ENCODE data around the gene MTHFD1.

Gene MTHFD1

DNA sequence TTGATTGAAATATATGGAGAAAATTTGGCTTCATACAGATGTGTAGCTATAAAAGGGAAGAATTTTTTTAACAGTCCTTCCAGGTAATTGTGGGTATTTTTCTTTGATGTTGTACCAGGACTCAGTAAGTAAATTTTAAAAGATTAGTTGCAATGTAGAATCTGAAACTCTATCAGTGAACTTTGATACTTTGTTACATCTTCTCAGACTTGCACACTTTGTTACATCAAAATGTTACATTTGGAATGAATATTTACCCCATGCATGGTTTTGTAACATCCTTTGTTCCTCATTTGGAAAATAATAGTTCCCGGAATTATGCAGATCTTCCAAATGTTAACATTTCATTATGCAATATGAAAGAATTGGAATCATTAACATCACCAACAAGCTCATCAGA, 13.8 kb downstream of the MTHFD1 start:
- CTCF ChIA-PET, result interaction anchor here (1.2 to 7.4 kb wide), 4 partner anchors 11 to 109 kb away, joined by 3 to 48 read pairs (median 5); partner anchors contain the start of gene MTHFD1
- TF ChIP-seq, protein P1, sequence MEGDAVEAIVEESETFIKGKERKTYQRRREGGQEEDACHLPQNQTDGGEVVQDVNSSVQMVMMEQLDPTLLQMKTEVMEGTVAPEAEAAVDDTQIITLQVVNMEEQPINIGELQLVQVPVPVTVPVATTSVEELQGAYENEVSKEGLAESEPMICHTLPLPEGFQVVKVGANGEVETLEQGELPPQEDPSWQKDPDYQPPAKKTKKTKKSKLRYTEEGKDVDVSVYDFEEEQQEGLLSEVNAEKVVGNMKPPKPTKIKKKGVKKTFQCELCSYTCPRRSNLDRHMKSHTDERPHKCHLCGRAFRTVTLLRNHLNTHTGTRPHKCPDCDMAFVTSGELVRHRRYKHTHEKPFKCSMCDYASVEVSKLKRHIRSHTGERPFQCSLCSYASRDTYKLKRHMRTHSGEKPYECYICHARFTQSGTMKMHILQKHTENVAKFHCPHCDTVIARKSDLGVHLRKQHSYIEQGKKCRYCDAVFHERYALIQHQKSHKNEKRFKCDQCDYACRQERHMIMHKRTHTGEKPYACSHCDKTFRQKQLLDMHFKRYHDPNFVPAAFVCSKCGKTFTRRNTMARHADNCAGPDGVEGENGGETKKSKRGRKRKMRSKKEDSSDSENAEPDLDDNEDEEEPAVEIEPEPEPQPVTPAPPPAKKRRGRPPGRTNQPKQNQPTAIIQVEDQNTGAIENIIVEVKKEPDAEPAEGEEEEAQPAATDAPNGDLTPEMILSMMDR (IDR thresholded peaks at IDR 0.05; ENCODE audit: control extremely low read depth, extremely low read depth, low read depth, missing control alignments), result no peak
- POLR2A ChIA-PET, result no interaction called here
- no peak for DNase-seq (ENCODE audit: extremely low spot score)

GRCh38 chr14:64405295-64405694, 17.1 kb downstream of the MTHFD1 start:
- DNase-seq (ENCODE audit: extremely low spot score), result no peak
- TF ChIP-seq, protein P1 (IDR thresholded peaks at IDR 0.05; ENCODE audit: control extremely low read depth, extremely low read depth, low read depth, missing control alignments), result no peak
- CTCF ChIA-PET, result interaction anchor here (0.9 to 7.4 kb wide), 5 partner anchors 9 to 86 kb away, joined by 3 to 48 read pairs (median 4); partner anchors contain the start of gene MTHFD1
- POLR2A ChIA-PET, result no interaction called here

DNA sequence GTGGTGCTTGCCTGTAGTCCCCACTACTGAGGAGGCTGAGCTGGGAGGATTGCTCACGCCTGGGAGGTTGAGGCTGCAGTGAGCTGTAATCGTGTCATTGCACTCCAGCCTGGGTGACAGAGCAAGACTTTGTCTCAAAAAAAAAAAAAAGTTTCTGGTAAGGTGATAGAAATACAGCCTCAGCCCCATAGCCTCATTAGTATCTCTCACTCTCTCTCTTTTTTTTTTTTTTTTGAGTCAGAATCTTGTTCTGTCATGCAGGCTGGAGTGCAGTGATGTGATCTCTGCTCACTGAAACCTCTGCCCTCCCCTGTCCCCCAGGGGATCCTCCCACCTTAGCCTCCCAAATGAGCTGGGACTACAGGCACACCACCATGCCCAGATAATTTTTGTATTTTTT, 19.2 kb downstream of the MTHFD1 start:
- DNase-seq (ENCODE audit: extremely low spot score), result no peak
- ChIA-PET POLR2A (no interaction called here), CTCF (interaction anchor here (1.4 to 7.4 kb wide), 2 partner anchors 17 to 23 kb away, joined by 3 to 48 read pairs; partner anchors contain the start of gene MTHFD1)
- TF ChIP-seq, protein P1 (IDR thresholded peaks at IDR 0.05; ENCODE audit: control extremely low read depth, extremely low read depth, low read depth, missing control alignments), result no peak

- POLR2A ChIA-PET, result no interaction called here
- TF ChIP-seq, protein P1 (IDR thresholded peaks at IDR 0.05; ENCODE audit: control extremely low read depth, extremely low read depth, low read depth, missing control alignments), result no peak
- CTCF ChIA-PET, result no interaction called here
- peak; percentile 50 for DNase-seq (ENCODE audit: extremely low spot score)
Observed at GRCh38 chr14:64409126-64409920, 21.2 kb downstream of the MTHFD1 start.

DNA sequence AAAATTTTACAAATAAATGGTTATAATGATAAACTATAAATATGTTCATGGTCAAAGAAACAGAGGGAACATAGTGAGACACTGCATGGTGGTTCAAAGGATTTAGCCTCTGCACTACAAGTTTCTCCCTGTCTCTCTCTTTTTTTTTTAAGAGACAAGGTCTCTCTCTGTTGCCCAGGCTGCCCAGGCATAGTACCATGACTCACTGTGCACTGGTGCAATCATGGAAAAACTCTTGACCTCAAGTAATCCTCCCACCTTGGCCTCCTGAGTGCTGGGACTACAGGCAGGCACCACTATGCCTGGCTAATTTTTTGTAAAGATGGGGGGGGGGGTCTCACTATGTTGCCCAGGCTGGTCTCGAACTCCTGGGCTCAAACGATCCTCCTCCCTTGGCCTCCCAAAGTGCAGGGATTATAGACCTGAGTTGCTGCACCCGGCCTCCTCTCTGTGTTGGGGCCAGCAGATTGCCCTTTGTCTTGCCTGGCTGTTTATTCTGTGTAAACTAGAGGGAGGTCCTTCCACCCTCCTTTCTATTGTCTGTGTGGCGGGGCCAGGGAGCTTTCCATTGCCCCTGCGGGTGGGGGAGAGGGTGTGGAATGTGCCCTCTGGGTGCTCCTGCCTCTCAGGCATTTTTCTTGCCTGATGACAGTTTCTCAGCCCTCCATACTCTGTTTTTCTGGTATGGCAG, 22.1 kb downstream of the MTHFD1 start:
- DNase-seq (ENCODE audit: extremely low spot score), result no peak
- ChIA-PET CTCF (interaction anchor here (16.2 kb wide), 1 partner anchor 23 kb away, joined by 205 read pairs; no protein-coding TSS in a partner anchor), POLR2A (no interaction called here)
- TF ChIP-seq, protein P1 (IDR thresholded peaks at IDR 0.05; ENCODE audit: control extremely low read depth, extremely low read depth, low read depth, missing control alignments), result no peak

- ChIA-PET POLR2A (no interaction called here), CTCF (interaction anchor here (16.2 kb wide), 1 partner anchor 22 kb away, joined by 205 read pairs; no protein-coding TSS in a partner anchor)
- DNase-seq (ENCODE audit: extremely low spot score), result no peak
- TF ChIP-seq, protein P1 (IDR thresholded peaks at IDR 0.05; ENCODE audit: control extremely low read depth, extremely low read depth, low read depth, missing control alignments), result no peak
Observed at GRCh38 chr14:64411001-64411400, 22.8 kb downstream of the MTHFD1 start.
